SU-DHL-6 (cell line): ENCODE results near the gene TRIM28.

ENCODE experiments used
- EZH2phosphoT487 ChIP-seq: fragments of 200-600 bp; sonication (generic), shearing (Covaris generic); conservative IDR thresholded peaks from 2 replicates; pipeline ENCODE4 v1.6.1; 2018; ENCODE audit warnings: mild to moderate bottlenecking, antibody characterized with exemption, low read length, moderate library complexity, mixed read lengths
- TF ChIP-seq, protein P1 (sequence below): fragments of 200-600 bp; sonication (generic); IDR thresholded peaks from one replicate; pipeline ENCODE4 v1.5.1; 2017; ENCODE audit warnings: antibody characterized with exemption, mild to moderate bottlenecking, low read length, moderate library complexity; ENCODE audit not compliant: insufficient read depth, poor library complexity, severe bottlenecking

DNA sequence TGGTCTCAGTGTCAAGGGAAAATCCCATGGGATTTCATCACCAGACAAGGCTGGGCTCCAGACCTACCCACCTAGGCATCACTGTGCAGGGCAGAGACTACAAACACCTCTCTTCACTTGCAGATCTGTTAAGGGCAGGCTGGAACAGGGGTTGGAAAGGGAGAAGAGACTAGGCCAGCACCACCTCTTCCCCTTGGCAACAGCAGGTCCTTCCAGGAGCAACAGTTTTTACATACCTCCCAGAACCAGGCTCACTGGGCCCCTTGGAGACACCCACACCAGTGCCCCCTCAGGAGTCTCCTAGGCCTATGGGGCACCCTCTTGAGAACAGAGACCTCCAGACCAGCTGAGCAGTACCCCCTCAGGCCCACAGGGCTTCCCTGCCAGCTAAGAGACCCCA is 17.1 kb downstream of the TRIM28 start:
- TF ChIP-seq, protein P1, sequence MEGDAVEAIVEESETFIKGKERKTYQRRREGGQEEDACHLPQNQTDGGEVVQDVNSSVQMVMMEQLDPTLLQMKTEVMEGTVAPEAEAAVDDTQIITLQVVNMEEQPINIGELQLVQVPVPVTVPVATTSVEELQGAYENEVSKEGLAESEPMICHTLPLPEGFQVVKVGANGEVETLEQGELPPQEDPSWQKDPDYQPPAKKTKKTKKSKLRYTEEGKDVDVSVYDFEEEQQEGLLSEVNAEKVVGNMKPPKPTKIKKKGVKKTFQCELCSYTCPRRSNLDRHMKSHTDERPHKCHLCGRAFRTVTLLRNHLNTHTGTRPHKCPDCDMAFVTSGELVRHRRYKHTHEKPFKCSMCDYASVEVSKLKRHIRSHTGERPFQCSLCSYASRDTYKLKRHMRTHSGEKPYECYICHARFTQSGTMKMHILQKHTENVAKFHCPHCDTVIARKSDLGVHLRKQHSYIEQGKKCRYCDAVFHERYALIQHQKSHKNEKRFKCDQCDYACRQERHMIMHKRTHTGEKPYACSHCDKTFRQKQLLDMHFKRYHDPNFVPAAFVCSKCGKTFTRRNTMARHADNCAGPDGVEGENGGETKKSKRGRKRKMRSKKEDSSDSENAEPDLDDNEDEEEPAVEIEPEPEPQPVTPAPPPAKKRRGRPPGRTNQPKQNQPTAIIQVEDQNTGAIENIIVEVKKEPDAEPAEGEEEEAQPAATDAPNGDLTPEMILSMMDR = no peak
- TF ChIP-seq EZH2phosphoT487 = no peak
